IPS-20b (cell line): ENCODE data around the gene LRRC37A.
A peak's percentile ranks its signal among the peaks of the same experiment; 100 is the strongest.
"Not testable (repeated sequence)": the region's sequence is repeated elsewhere in the genome, so short reads cannot be mapped to it uniquely, and the experiment has no call there.

ENCODE experiments used
- H3K27ac ChIP-seq: one replicate; pipeline ENCODE4 v1.5.1; 2013; ENCODE audit warnings: low read length
- H3K27me3 ChIP-seq: 2 replicates; pipeline ENCODE4 v1.6.1; 2013; ENCODE audit warnings: mild to moderate bottlenecking, low read length, inconsistent platforms; ENCODE audit not compliant: insufficient read depth
- H3K36me3 ChIP-seq: 2 replicates; pipeline ENCODE4 v1.6.1; 2013; ENCODE audit warnings: low read depth, mild to moderate bottlenecking, inconsistent platforms, low read length, moderate library complexity; ENCODE audit not compliant: insufficient read depth
- H3K4me1 ChIP-seq: 2 replicates; pipeline ENCODE4 v1.6.1; 2013; ENCODE audit warnings: mild to moderate bottlenecking, control low read depth, inconsistent platforms, low read length, moderate library complexity; ENCODE audit not compliant: insufficient read depth
- H3K4me3 ChIP-seq: 2 replicates; pipeline ENCODE4 v1.5.1; 2013; ENCODE audit warnings: mild to moderate bottlenecking, low read length, inconsistent platforms
- H3K9ac ChIP-seq: 2 replicates; pipeline ENCODE4 v1.6.1; 2013; ENCODE audit warnings: low read depth, mild to moderate bottlenecking, inconsistent platforms, low read length, moderate library complexity
- H3K9me3 ChIP-seq: 2 replicates; pipeline ENCODE4 v1.6.1; 2013; ENCODE audit warnings: mild to moderate bottlenecking, low read depth, low read length, inconsistent platforms; ENCODE audit not compliant: insufficient read depth

The LRRC37A gene

GRCh38 chr17:46294831-46295230, at the start of gene LRRC37A:
LRRC37A (plus strand) TSS chr17:46295131; CDS start chr17:46295134, 3 bp downstream.
- not testable (repeated sequence) for H3K27ac ChIP-seq, H3K9me3 ChIP-seq, H3K4me3 ChIP-seq

GRCh38 chr17:46249153-46249552, 45.8 kb upstream of the LRRC37A start:
- not testable (repeated sequence) for H3K9me3 ChIP-seq, H3K9ac ChIP-seq, H3K27me3 ChIP-seq, H3K4me3 ChIP-seq, H3K27ac ChIP-seq, H3K36me3 ChIP-seq, H3K4me1 ChIP-seq

More at GRCh38 chr17:46294831-46295230, at the start of gene LRRC37A:
- not testable (repeated sequence) for H3K9ac ChIP-seq, H3K4me1 ChIP-seq, H3K27me3 ChIP-seq, H3K36me3 ChIP-seq

DNA sequence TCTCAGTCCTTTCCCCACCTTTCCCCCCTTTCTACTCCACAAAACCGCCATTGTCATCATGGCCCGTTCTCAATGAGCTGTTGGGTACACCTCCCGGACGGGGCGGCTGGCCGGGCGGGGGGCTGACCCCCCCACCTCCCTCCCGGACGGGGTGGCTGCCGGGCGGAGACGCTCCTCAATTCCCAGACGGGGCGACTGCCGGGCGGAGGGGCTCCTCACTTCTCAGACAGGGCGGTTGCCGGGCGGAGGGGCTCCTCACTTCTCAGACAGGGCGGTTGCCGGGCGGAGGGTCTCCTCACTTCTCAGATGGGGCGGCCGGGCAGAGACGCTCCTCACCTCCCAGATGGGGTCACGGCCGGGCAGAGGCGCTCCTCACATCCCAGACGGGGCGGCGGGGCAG, 42.1 kb upstream of the LRRC37A start:
- H3K4me3 ChIP-seq, H3K9ac ChIP-seq, H3K27ac ChIP-seq, H3K4me1 ChIP-seq, H3K9me3 ChIP-seq, H3K27me3 ChIP-seq, H3K36me3 ChIP-seq: not testable (repeated sequence)

DNA sequence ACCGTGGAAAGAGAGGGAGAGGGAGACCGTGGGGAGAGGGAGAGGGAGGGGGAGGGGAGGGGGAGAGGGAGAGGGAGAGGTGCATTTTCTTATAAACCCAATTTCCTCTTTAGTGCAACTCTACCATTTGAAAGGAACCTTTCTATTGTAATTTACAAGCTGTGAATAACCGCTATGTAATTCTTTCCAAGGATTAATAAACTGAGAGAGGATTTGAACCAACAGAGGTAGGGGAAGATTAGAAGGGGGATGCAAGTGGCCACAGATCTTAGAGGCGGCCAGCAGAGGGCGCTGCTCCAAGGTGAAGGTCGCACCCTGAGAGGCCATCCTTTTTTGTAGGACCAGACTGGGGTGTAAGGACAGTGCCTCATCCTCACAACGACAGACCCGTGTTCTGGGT, 41.2 kb upstream of the LRRC37A start:
- not testable (repeated sequence) for H3K36me3 ChIP-seq, H3K27ac ChIP-seq, H3K4me1 ChIP-seq, H3K4me3 ChIP-seq, H3K9me3 ChIP-seq, H3K9ac ChIP-seq, H3K27me3 ChIP-seq

DNA sequence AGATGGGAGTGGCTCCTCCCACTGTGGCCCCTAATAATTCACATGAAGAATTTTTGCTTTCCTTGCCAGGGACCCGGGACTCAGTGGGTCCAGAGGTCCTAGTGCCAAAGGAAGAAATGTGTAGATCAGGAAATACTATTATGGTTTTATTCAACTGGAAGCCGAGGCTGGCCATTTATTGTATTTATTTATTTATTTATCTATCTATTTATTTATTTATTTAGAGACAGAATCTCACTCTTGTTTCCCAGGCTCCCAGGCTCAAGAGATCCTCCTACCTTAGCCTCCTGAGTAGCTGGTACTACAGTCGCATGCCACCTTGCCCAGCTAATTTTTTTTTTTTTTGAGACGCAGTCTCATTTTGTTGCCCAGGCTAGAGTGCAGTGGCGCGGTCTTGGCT, 40.7 kb upstream of the LRRC37A start:
- not testable (repeated sequence) for H3K36me3 ChIP-seq, H3K9ac ChIP-seq, H3K4me3 ChIP-seq, H3K4me1 ChIP-seq, H3K27me3 ChIP-seq, H3K9me3 ChIP-seq, H3K27ac ChIP-seq

- H3K9ac ChIP-seq, H3K4me1 ChIP-seq, H3K27ac ChIP-seq, H3K4me3 ChIP-seq, H3K9me3 ChIP-seq, H3K36me3 ChIP-seq: not testable (repeated sequence)
- peaks cover 11% of the 10 kb centered on the region for H3K27me3 ChIP-seq
Measured at GRCh38 chr17:46256369-46256768, 38.6 kb upstream of the LRRC37A start.

GRCh38 chr17:46259845-46260661, 34.9 kb upstream of the LRRC37A start:
- H3K9me3 ChIP-seq, H3K27ac ChIP-seq, H3K36me3 ChIP-seq, H3K9ac ChIP-seq, H3K4me1 ChIP-seq: not testable (repeated sequence)
- peaks cover 22% of the 10 kb centered on the region for H3K27me3 ChIP-seq
- peak overlapping the region; percentile 51; the same call in 1 of the 2 replicates for H3K4me3 ChIP-seq

- no peaks in the 10 kb centered on the region for H3K9me3 ChIP-seq
- peaks cover 40% of the 10 kb centered on the region for H3K27me3 ChIP-seq
- H3K4me3 ChIP-seq, result no peak overlapping the region
- H3K27ac ChIP-seq, result no peak overlapping the region
- no peaks in the 10 kb centered on the region for H3K4me1 ChIP-seq
- H3K36me3 ChIP-seq, result no peaks in the 10 kb centered on the region
- no peak overlapping the region for H3K9ac ChIP-seq
Measured at GRCh38 chr17:46262271-46262670, 32.7 kb upstream of the LRRC37A start.

- H3K27me3 ChIP-seq, result peaks cover 56% of the 10 kb centered on the region
- no peak overlapping the region for H3K9ac ChIP-seq
- H3K4me3 ChIP-seq, result no peak overlapping the region
- H3K4me1 ChIP-seq, result no peaks in the 10 kb centered on the region
- H3K9me3 ChIP-seq, result no peaks in the 10 kb centered on the region
- no peak overlapping the region for H3K27ac ChIP-seq
- H3K36me3 ChIP-seq, result no peaks in the 10 kb centered on the region
Measured at GRCh38 chr17:46264456-46265198, 30.3 kb upstream of the LRRC37A start.

DNA sequence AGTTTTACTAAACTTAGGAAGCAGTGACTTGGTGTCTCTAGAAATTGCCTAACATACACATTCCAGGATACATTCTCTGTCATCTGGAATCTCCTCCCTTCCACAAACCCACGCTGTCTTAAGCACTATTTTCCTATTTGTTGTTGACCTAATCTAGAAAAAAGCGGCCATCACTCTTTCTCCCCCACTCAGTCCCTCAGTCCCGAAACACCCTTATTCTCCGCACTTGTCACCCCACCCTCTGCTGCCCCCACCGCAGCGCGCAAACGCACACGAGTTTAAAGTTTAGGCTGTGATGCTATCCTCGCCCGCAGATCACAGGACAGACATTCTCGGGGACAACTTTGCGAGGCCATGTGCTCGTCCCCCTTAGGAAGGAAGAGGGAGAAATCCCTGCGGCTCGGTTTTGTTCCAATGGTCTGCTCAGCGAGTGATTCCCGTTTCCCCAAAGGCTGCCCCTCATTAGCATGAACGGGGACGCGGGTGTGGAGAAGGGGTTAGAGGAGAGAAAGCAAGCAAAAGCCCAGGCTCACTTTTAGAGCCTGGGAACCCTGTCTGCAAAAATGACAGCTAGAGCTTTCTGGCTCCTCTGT, 28.8 kb upstream of the LRRC37A start:
- Histone ChIP-seq H3K27me3 (peaks cover 46% of the 10 kb centered on the region), H3K4me3 (peak overlapping the region; percentile 80), H3K9ac (peak overlapping the region; percentile 74; the same call in 1 of the 2 replicates)
- H3K36me3 ChIP-seq, H3K27ac ChIP-seq, H3K4me1 ChIP-seq, H3K9me3 ChIP-seq: not testable (repeated sequence)

DNA sequence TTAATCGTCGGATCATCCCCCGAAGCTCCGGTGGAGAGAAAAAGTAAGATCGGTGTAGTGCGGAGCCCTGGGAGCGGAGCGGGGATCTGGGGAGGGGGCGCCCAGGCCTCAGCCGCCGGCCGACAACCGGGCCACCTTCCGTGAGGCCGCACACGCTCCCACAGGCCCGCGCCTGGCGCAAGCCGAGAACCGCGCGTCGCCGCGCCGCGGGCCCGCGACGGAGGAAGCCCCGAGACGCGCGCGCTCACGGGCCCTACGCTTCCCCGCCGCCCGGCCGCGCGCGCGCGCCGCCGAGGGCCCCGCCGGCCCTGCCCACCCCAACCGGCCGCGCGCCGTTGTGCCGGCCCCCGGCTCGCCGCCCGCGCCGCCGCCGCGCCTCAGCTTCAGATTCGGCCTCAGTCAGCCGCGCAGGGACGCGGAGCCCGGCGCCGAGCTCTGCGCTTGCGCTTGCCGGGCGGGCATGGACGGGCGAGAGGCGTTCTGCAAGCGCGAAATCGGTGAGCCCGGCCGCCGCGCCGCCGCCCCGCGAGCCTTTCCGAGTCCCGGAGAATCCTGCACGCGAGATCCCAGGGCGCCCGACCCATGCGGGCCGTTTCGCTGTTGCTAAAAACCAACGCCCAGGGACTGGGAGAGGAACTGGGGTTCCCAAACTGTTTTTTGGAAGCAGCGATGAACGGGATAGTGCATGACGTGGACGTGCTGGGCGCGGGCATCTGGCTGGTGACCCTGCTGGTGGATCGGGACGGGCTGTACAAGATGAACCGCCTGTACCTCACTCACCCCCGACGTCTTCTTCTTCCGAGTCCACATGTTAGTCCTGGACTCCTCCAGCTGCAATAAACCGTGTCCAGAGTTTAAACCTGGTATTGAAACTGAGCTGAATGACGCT, 28.0 kb upstream of the LRRC37A start:
- Histone ChIP-seq H3K36me3 (no peaks in the 10 kb centered on the region), H3K9ac (peak overlapping the region; percentile 74; the same call in 1 of the 2 replicates), H3K9me3 (no peaks in the 10 kb centered on the region), H3K4me3 (peak overlapping the region; percentile 80), H3K27me3 (peaks cover 44% of the 10 kb centered on the region), H3K4me1 (no peaks in the 10 kb centered on the region), H3K27ac (no peak overlapping the region)
